ENCODE data around the gene MPIG6B.

The MPIG6B gene

DNA sequence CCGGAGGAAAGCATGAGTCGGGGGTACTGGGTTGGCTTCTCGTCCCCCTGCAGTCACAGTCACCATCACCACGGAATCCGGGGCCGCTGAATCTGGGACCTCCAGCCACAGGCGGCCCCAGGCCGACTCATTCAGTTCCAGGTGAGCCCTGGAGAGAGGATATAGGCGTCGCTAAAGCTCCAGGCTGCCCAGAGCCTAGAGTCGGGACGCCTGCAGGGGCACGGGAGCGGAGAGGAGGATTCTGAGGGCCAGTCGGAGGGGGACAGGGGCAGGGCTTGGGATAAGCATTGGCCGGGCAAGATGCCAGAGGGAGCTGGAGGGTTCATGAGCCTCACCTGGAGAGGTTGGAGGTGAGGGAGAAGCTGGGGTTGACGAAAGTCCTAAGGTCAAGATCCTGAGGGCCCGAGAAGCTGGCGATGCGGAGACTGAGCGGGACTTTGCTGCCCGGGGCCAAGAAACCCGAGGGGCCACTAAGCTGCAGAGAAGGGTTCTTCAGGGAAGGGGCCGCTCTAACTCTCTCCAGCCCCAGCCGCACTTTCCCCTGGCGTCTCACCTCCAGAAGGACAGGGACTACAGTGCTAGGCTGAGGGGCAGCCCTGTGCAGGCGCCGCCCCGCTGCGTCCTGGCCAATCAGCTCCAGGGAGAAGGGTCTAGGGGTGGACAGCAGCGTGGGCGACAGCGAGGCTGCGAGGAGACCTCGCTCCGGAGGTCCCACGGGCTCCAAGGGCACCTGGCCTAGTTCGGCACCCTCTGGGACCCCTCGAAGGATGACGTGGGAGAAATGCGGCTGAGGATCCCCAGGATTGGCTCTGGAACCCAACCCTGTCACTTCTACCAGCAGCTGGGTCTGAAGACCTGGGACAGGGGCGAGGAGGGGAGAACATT lies 43.0 kb downstream of the MPIG6B start:
- Histone ChIP-seq H3K4me3 (ENCODE audit: low read depth in 1 of 2, low read length in 2 of 2) (peak overlapping the region; percentile 41 to 65), H3K27ac (ENCODE audit: low read depth, low read length) (no peak overlapping the region), H3K4me1 (ENCODE audit: control insufficient read depth in 1 of 2, insufficient read depth in 2 of 2, low read length in 2 of 2) (peaks cover 29 to 40% of the 10 kb centered on the region in 2 donors), H3K9ac (ENCODE audit: low read depth in 1 of 2, low read length in 2 of 2) (peak overlapping the region; percentile 47 to 77), H3K36me3 (ENCODE audit: control insufficient read depth in 1 of 2, insufficient read depth in 2 of 2, low read length in 2 of 2) (peaks cover 0 to 14% of the 10 kb centered on the region in 2 donors), H3K27me3 (ENCODE audit: control insufficient read depth in 1 of 2, insufficient read depth in 2 of 2, low read length in 2 of 2) (no peaks in the 10 kb centered on the region), H3K9me3 (ENCODE audit: control insufficient read depth in 1 of 2, low read length in 2 of 2) (no peaks in the 10 kb centered on the region)

GRCh38 chr6:31767096-31767645 lies 44.0 kb downstream of the MPIG6B start:
- H3K4me1 ChIP-seq (ENCODE audit: control insufficient read depth in 1 of 2, insufficient read depth in 2 of 2, low read length in 2 of 2), result peaks cover 21 to 35% of the 10 kb centered on the region in 2 donors
- no peaks in the 10 kb centered on the region for H3K9me3 ChIP-seq (ENCODE audit: control insufficient read depth in 1 of 2, low read length in 2 of 2)
- H3K4me3 ChIP-seq (ENCODE audit: low read depth in 1 of 2, low read length in 2 of 2), result no peak overlapping the region
- no peaks in the 10 kb centered on the region for H3K27me3 ChIP-seq (ENCODE audit: control insufficient read depth in 1 of 2, insufficient read depth in 2 of 2, low read length in 2 of 2)
- H3K36me3 ChIP-seq (ENCODE audit: control insufficient read depth in 1 of 2, insufficient read depth in 2 of 2, low read length in 2 of 2), result peaks cover 0 to 7% of the 10 kb centered on the region in 2 donors
- H3K27ac ChIP-seq (ENCODE audit: low read depth, low read length), result no peak overlapping the region
- peak overlapping the region in 1 of 2 donors; percentile 10 for H3K9ac ChIP-seq (ENCODE audit: low read depth in 1 of 2, low read length in 2 of 2)

DNA sequence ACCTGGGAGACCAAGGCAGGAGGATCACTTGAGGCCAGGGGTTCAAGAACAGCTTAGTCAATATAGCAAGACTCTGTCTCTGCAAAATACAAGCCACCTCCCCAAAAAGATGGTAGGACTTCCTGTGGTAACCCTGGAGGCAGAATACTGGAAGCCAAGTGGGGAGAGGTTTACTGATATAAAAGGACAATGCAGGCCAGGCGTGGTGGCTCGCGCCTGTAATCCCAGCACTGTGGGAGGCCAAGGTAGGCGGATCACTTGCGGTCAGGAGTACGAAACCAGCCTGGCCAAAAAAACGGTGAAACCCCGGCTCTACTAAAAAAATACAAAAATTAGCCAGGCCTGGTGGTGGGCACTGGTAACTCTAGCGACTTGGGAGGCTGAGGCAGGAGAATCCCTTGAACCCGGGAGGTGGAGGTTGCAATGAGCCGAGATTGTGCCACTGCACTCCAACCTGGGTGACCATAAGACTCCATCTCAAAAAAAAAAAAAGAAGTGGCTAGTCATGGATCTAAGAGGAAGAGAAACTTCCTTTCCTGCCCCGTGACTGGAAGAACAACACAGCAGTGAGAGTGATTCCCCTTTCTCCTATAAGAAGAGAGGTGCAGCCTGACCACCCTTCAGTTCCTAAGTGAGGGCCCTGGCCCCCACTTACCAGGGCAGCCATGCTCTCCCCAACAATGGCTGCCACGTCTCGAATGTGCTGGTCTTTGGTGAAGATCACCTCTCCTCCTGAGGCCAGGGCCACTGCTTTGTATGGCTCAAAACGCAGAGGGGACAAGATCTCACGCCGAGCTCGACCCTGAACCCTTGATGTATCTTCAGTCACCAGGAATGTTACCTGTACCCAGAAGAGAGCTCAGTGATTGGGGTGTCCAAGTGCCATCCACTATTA lies 45.4 kb downstream of the MPIG6B start:
- Histone ChIP-seq H3K4me1 (ENCODE audit: control insufficient read depth in 1 of 2, insufficient read depth in 2 of 2, low read length in 2 of 2) (peaks cover 11 to 35% of the 10 kb centered on the region in 2 donors), H3K27ac (ENCODE audit: low read depth, low read length) (no peak overlapping the region), H3K4me3 (ENCODE audit: low read depth in 1 of 2, low read length in 2 of 2) (no peak overlapping the region), H3K9me3 (ENCODE audit: control insufficient read depth in 1 of 2, low read length in 2 of 2) (no peaks in the 10 kb centered on the region), H3K27me3 (ENCODE audit: control insufficient read depth in 1 of 2, insufficient read depth in 2 of 2, low read length in 2 of 2) (no peaks in the 10 kb centered on the region), H3K36me3 (ENCODE audit: control insufficient read depth in 1 of 2, insufficient read depth in 2 of 2, low read length in 2 of 2) (peaks cover 0 to 3% of the 10 kb centered on the region in 2 donors), H3K9ac (ENCODE audit: low read depth in 1 of 2, low read length in 2 of 2) (no peak overlapping the region)

DNA sequence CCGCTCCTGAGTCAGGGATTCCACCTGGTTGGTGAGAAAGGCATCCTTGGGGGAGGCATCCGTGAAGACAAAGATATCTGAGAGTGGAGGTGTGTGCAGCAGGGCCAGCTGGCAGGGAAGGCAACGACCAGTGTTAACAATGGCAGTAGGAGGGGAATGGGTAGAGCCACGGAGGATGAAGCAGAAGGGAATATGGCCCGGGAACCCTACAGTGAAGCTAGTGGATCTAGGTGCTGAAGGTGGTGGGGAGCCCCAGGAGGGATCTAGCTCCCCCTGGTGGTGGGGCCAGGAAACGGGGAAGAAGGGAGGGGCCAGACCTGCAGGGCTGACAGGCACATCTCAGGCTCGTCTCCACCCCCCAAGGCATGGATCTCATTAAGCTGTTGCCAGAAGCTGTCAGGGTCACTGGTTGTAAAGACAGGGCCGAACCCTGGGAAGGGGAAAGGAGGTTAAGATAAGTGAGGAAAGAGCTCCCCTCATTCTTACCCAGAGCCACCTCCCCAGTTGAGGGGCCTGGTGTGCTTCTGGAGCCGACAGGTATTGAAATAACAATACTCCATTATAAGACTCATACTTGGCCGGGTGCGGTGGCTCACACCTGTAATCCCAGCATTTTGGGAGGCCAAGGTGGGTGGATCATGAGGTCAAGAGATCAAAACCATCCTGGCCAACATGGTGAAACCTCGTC lies 46.7 kb downstream of the MPIG6B start:
- Histone ChIP-seq H3K9ac (ENCODE audit: low read depth in 1 of 2, low read length in 2 of 2) (no peak overlapping the region), H3K27me3 (ENCODE audit: control insufficient read depth in 1 of 2, insufficient read depth in 2 of 2, low read length in 2 of 2) (no peaks in the 10 kb centered on the region), H3K4me1 (ENCODE audit: control insufficient read depth in 1 of 2, insufficient read depth in 2 of 2, low read length in 2 of 2) (peaks cover 5 to 24% of the 10 kb centered on the region in 2 donors), H3K36me3 (ENCODE audit: control insufficient read depth in 1 of 2, insufficient read depth in 2 of 2, low read length in 2 of 2) (no peaks in the 10 kb centered on the region), H3K4me3 (ENCODE audit: low read depth in 1 of 2, low read length in 2 of 2) (no peak overlapping the region), H3K27ac (ENCODE audit: low read depth, low read length) (no peak overlapping the region), H3K9me3 (ENCODE audit: control insufficient read depth in 1 of 2, low read length in 2 of 2) (no peaks in the 10 kb centered on the region)

GRCh38 chr6:31770860-31771259 lies 47.7 kb downstream of the MPIG6B start:
- H3K36me3 ChIP-seq (ENCODE audit: control insufficient read depth in 1 of 2, insufficient read depth in 2 of 2, low read length in 2 of 2), result no peaks in the 10 kb centered on the region
- H3K4me3 ChIP-seq (ENCODE audit: low read depth in 1 of 2, low read length in 2 of 2), result no peak overlapping the region
- H3K27ac ChIP-seq (ENCODE audit: low read depth, low read length), result no peak overlapping the region
- no peaks in the 10 kb centered on the region for H3K27me3 ChIP-seq (ENCODE audit: control insufficient read depth in 1 of 2, insufficient read depth in 2 of 2, low read length in 2 of 2)
- no peaks in the 10 kb centered on the region for H3K9me3 ChIP-seq (ENCODE audit: control insufficient read depth in 1 of 2, low read length in 2 of 2)
- no peak overlapping the region for H3K9ac ChIP-seq (ENCODE audit: low read depth in 1 of 2, low read length in 2 of 2)
- H3K4me1 ChIP-seq (ENCODE audit: control insufficient read depth in 1 of 2, insufficient read depth in 2 of 2, low read length in 2 of 2), result peaks cover 15 to 30% of the 10 kb centered on the region in 2 donors

GRCh38 chr6:31771992-31772358 lies 48.8 kb downstream of the MPIG6B start:
- Histone ChIP-seq H3K4me1 (ENCODE audit: control insufficient read depth in 1 of 2, insufficient read depth in 2 of 2, low read length in 2 of 2) (peaks cover 26 to 31% of the 10 kb centered on the region in 2 donors), H3K9me3 (ENCODE audit: control insufficient read depth in 1 of 2, low read length in 2 of 2) (no peaks in the 10 kb centered on the region), H3K4me3 (ENCODE audit: low read depth in 1 of 2, low read length in 2 of 2) (no peak overlapping the region), H3K9ac (ENCODE audit: low read depth in 1 of 2, low read length in 2 of 2) (no peak overlapping the region), H3K36me3 (ENCODE audit: control insufficient read depth in 1 of 2, insufficient read depth in 2 of 2, low read length in 2 of 2) (no peaks in the 10 kb centered on the region), H3K27me3 (ENCODE audit: control insufficient read depth in 1 of 2, insufficient read depth in 2 of 2, low read length in 2 of 2) (no peaks in the 10 kb centered on the region), H3K27ac (ENCODE audit: low read depth, low read length) (no peak overlapping the region)

GRCh38 chr6:31775184-31775583 lies 52.0 kb downstream of the MPIG6B start:
- Histone ChIP-seq H3K27me3 (ENCODE audit: control insufficient read depth in 1 of 2, insufficient read depth in 2 of 2, low read length in 2 of 2) (no peaks in the 10 kb centered on the region), H3K9me3 (ENCODE audit: control insufficient read depth in 1 of 2, low read length in 2 of 2) (no peaks in the 10 kb centered on the region), H3K4me3 (ENCODE audit: low read depth in 1 of 2, low read length in 2 of 2) (peak overlapping the region in 1 of 2 donors; percentile 5), H3K27ac (ENCODE audit: low read depth, low read length) (no peak overlapping the region), H3K9ac (ENCODE audit: low read depth in 1 of 2, low read length in 2 of 2) (peak overlapping the region; percentile 33 to 68), H3K36me3 (ENCODE audit: control insufficient read depth in 1 of 2, insufficient read depth in 2 of 2, low read length in 2 of 2) (peaks cover 4 to 16% of the 10 kb centered on the region in 2 donors), H3K4me1 (ENCODE audit: control insufficient read depth in 1 of 2, insufficient read depth in 2 of 2, low read length in 2 of 2) (peaks cover 32 to 35% of the 10 kb centered on the region in 2 donors)

DNA sequence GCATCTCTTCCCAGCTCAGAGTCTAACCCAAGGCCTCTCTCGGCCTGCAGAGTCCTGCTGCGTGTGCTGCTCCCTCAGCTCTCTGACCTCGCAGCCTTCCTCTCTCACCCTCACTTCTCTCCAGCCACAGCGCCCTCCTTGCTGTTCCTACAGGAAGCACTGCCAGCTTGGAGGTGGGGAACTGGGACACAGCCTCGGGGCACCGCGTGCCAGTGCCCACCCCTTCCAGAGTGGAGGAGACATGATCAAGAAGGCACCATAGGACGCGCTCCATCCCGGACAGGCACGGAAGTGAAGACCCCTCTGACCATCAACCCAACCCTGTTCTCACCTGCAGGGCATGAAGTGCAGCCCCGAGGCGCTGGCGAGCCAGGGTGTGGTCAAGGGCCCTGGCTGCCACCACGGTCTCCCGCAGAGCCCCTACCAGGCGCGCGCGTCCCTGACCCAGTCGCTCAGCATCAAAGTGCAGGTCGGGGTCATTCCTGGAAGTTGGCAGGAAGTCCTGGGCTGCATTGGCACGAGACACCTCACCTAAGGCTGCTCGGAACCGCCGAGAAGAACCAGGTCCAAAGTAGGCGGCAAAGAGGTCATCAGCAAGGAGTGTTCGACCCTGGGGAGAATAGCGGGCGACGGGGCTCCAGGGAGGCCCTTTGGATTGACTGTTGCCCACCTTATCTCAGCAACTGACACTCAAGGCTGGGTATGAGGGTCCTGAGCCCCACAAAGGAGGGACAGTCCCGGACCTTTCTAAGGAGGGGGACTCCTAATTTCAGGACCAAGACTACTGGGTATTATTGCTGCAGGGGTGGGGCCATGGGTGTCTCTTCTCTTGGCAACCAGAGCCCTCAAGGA lies 52.7 kb downstream of the MPIG6B start:
- Histone ChIP-seq H3K9ac (ENCODE audit: low read depth in 1 of 2, low read length in 2 of 2) (peak overlapping the region; percentile 57 to 68), H3K36me3 (ENCODE audit: control insufficient read depth in 1 of 2, insufficient read depth in 2 of 2, low read length in 2 of 2) (peaks cover 11 to 23% of the 10 kb centered on the region in 2 donors), H3K4me1 (ENCODE audit: control insufficient read depth in 1 of 2, insufficient read depth in 2 of 2, low read length in 2 of 2) (peaks cover 32 to 35% of the 10 kb centered on the region in 2 donors), H3K4me3 (ENCODE audit: low read depth in 1 of 2, low read length in 2 of 2) (peak overlapping the region; percentile 37 to 48), H3K27ac (ENCODE audit: low read depth, low read length) (no peak overlapping the region), H3K9me3 (ENCODE audit: control insufficient read depth in 1 of 2, low read length in 2 of 2) (no peaks in the 10 kb centered on the region), H3K27me3 (ENCODE audit: control insufficient read depth in 1 of 2, insufficient read depth in 2 of 2, low read length in 2 of 2) (no peaks in the 10 kb centered on the region)

Measured in duodenal mucosa (tissue), 2 donors.